ENCODE data around the gene CENPC.

CENPC gene

GRCh38 chr4:67546004-67546356 is 677 bp upstream of the CENPC start:
- H3K9ac ChIP-seq: peak overlapping the region; percentile 42; the same call in 1 of the 2 replicates
- H3K36me3 ChIP-seq (ENCODE audit: insufficient read depth): no peaks in the 10 kb centered on the region; the same call in 1 of the 2 replicates
- no peak overlapping the region for H3K4me3 ChIP-seq (IDR thresholded peaks at IDR 0.05; ENCODE audit: insufficient read depth, low read depth, low read length)
- peak overlapping the region; percentile 41 for H3K27ac ChIP-seq
- H3K79me2 ChIP-seq (ENCODE audit: insufficient read depth, low read depth): peaks cover 28% of the 10 kb centered on the region
- peaks cover 24% of the 10 kb centered on the region for H3K4me1 ChIP-seq (ENCODE audit: low read depth, poor library complexity, severe bottlenecking)
- TF ChIP-seq, protein P1, sequence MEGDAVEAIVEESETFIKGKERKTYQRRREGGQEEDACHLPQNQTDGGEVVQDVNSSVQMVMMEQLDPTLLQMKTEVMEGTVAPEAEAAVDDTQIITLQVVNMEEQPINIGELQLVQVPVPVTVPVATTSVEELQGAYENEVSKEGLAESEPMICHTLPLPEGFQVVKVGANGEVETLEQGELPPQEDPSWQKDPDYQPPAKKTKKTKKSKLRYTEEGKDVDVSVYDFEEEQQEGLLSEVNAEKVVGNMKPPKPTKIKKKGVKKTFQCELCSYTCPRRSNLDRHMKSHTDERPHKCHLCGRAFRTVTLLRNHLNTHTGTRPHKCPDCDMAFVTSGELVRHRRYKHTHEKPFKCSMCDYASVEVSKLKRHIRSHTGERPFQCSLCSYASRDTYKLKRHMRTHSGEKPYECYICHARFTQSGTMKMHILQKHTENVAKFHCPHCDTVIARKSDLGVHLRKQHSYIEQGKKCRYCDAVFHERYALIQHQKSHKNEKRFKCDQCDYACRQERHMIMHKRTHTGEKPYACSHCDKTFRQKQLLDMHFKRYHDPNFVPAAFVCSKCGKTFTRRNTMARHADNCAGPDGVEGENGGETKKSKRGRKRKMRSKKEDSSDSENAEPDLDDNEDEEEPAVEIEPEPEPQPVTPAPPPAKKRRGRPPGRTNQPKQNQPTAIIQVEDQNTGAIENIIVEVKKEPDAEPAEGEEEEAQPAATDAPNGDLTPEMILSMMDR (conservative IDR thresholded peaks at IDR 0.05; ENCODE audit: low read depth, low read length): no peak
- H4K20me1 ChIP-seq (ENCODE audit: insufficient read depth): no peaks in the 10 kb centered on the region
- peak overlapping the region; percentile 85 for H3K4me2 ChIP-seq
- H2AFZ ChIP-seq (ENCODE audit: low read depth): peak overlapping the region; percentile 87
- no peaks in the 10 kb centered on the region for H3K27me3 ChIP-seq (ENCODE audit: insufficient read depth, low read depth)

DNA sequence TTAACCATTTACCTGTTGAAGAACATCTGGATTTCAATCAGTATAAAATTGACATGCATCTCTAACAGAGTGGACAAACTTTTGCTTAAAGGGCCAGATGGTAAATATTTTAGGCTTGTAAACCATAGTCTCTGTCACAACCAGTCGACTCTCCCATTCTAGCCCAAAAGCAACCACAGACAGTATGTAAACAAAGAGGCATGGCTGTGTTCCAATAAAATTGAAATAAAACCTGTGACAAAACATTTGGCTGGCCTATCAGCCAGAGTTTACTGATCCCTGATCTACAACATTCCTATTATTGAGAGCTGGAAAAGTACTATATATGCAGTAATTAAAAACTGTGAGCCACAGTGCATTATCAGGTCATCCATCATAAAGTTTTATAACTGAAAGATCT is 3.2 kb downstream of the CENPC start:
- Histone ChIP-seq H3K36me3 (ENCODE audit: insufficient read depth) (no peaks in the 10 kb centered on the region; the same call in 1 of the 2 replicates), H3K79me2 (ENCODE audit: insufficient read depth, low read depth) (peaks cover 28% of the 10 kb centered on the region), H3K9ac (no peak overlapping the region), H3K27me3 (ENCODE audit: insufficient read depth, low read depth) (no peaks in the 10 kb centered on the region), H2AFZ (ENCODE audit: low read depth) (no peak overlapping the region), H3K4me3 (IDR thresholded peaks at IDR 0.05; ENCODE audit: insufficient read depth, low read depth, low read length) (no peak overlapping the region), H3K27ac (no peak overlapping the region), H3K4me2 (no peak overlapping the region), H3K4me1 (ENCODE audit: low read depth, poor library complexity, severe bottlenecking) (peaks cover 24% of the 10 kb centered on the region), H4K20me1 (ENCODE audit: insufficient read depth) (no peaks in the 10 kb centered on the region)
- TF ChIP-seq, protein P1 (conservative IDR thresholded peaks at IDR 0.05; ENCODE audit: low read depth, low read length): no peak

DNA sequence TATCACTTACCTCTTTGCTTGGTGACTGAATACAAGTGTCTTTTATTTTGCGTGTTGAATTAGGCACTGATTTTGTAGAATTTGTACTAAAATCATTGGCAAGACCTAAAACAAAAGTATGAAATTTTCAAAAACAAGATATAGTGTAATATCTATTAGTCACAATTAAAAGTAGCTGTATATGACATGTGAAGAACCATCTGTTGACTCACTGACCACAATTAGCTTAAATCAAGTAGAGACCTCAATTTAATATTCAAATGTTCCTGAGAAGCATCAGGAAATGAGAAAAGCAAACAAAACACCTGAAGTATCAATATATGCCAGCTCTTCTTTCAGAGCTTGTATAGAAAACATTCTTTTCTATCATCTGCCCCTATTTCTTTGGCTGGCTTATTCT is 5.5 kb downstream of the CENPC start:
- H3K4me3 ChIP-seq (IDR thresholded peaks at IDR 0.05; ENCODE audit: insufficient read depth, low read depth, low read length): no peak overlapping the region
- no peak overlapping the region for H3K4me2 ChIP-seq
- H4K20me1 ChIP-seq (ENCODE audit: insufficient read depth): no peaks in the 10 kb centered on the region
- no peaks in the 10 kb centered on the region for H3K27me3 ChIP-seq (ENCODE audit: insufficient read depth, low read depth)
- no peak overlapping the region for H2AFZ ChIP-seq (ENCODE audit: low read depth)
- peaks cover 14% of the 10 kb centered on the region for H3K4me1 ChIP-seq (ENCODE audit: low read depth, poor library complexity, severe bottlenecking)
- peaks cover 24% of the 10 kb centered on the region for H3K79me2 ChIP-seq (ENCODE audit: insufficient read depth, low read depth)
- H3K36me3 ChIP-seq (ENCODE audit: insufficient read depth): no peaks in the 10 kb centered on the region; the same call in 1 of the 2 replicates
- no peak overlapping the region for H3K9ac ChIP-seq
- no peak overlapping the region for H3K27ac ChIP-seq
- TF ChIP-seq, protein P1 (conservative IDR thresholded peaks at IDR 0.05; ENCODE audit: low read depth, low read length): no peak

- H3K4me1 ChIP-seq (ENCODE audit: low read depth, poor library complexity, severe bottlenecking): no peaks in the 10 kb centered on the region
- no peak overlapping the region for H2AFZ ChIP-seq (ENCODE audit: low read depth)
- H3K79me2 ChIP-seq (ENCODE audit: insufficient read depth, low read depth): no peaks in the 10 kb centered on the region
- no peak overlapping the region for H3K4me2 ChIP-seq
- H3K27ac ChIP-seq: no peak overlapping the region
- H3K9ac ChIP-seq: no peak overlapping the region
- no peaks in the 10 kb centered on the region for H4K20me1 ChIP-seq (ENCODE audit: insufficient read depth)
- no peaks in the 10 kb centered on the region for H3K27me3 ChIP-seq (ENCODE audit: insufficient read depth, low read depth)
- H3K36me3 ChIP-seq (ENCODE audit: insufficient read depth): no peaks in the 10 kb centered on the region; the same call in 1 of the 2 replicates
- no peak overlapping the region for H3K4me3 ChIP-seq (IDR thresholded peaks at IDR 0.05; ENCODE audit: insufficient read depth, low read depth, low read length)
- TF ChIP-seq, protein P1 (conservative IDR thresholded peaks at IDR 0.05; ENCODE audit: low read depth, low read length): no peak
Measured at GRCh38 chr4:67535280-67535840, 9.9 kb downstream of the CENPC start.
